NB4 (cell line): ENCODE data around the gene AP5S1.

Experiments
- CTCF ChIP-seq: IDR thresholded peaks from one replicate; pipeline ENCODE4 v1.5.1; 2012; ENCODE audit warnings: low read depth, low read length
- MYC ChIP-seq: IDR thresholded peaks from 2 replicates; pipeline ENCODE4 v1.6.1; 2011; ENCODE audit warnings: low read depth, low read length
- POLR2A ChIP-seq: IDR thresholded peaks from 2 replicates; pipeline ENCODE4 v1.6.1; 2011; ENCODE audit warnings: mild to moderate bottlenecking; ENCODE audit not compliant: insufficient read length; ENCODE audit errors: extremely low read depth
- TF ChIP-seq, protein P1 (sequence below): IDR thresholded peaks from 2 replicates; pipeline ENCODE4 v1.6.1; 2011; ENCODE audit warnings: low read depth, low read length

GRCh38 chr20:3825526-3825925 lies 5.2 kb downstream of the AP5S1 start:
- TF ChIP-seq CTCF (no peak), POLR2A (no peak), MYC (no peak)
- TF ChIP-seq, protein P1, sequence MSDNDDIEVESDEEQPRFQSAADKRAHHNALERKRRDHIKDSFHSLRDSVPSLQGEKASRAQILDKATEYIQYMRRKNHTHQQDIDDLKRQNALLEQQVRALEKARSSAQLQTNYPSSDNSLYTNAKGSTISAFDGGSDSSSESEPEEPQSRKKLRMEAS: no peak
